ENCODE measurements around the gene BMPR1B.

DNA sequence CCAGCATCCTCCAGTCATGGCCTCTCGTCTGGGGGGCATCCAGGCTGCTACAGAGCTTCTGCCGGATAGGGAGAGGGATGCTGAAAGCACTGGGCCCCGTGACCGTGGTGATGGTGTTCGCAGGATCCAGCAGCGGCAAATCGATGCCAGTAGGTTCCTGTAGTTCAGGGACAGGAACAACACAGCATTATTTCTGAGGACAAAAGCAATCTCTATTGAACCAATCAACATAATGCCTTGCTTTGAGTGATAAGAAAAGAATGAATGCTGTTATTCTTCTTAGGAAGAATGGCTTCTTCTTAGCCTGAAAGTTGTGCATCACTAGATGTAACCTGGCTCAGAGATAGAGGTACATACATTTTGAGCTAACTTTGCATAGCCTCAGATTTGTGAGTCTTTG, 412.4 kb downstream of the BMPR1B start:
- TF ChIP-seq, protein P1, sequence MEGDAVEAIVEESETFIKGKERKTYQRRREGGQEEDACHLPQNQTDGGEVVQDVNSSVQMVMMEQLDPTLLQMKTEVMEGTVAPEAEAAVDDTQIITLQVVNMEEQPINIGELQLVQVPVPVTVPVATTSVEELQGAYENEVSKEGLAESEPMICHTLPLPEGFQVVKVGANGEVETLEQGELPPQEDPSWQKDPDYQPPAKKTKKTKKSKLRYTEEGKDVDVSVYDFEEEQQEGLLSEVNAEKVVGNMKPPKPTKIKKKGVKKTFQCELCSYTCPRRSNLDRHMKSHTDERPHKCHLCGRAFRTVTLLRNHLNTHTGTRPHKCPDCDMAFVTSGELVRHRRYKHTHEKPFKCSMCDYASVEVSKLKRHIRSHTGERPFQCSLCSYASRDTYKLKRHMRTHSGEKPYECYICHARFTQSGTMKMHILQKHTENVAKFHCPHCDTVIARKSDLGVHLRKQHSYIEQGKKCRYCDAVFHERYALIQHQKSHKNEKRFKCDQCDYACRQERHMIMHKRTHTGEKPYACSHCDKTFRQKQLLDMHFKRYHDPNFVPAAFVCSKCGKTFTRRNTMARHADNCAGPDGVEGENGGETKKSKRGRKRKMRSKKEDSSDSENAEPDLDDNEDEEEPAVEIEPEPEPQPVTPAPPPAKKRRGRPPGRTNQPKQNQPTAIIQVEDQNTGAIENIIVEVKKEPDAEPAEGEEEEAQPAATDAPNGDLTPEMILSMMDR (IDR thresholded peaks at IDR 0.05; ENCODE audit: poor library complexity) = no peak
- no peak for TF ChIP-seq EZH2phosphoT487 (IDR thresholded peaks at IDR 0.05; ENCODE audit: low read depth, severe bottlenecking, unreplicated experiment)
- no peak for TF ChIP-seq EZH2 (IDR thresholded peaks at IDR 0.05; ENCODE audit: borderline replicate concordance)

Data from hepatocyte (in vitro differentiated cells).